Brain microvascular endothelial cell (primary cell): ENCODE measurements around the gene CDKN2D.
"Not testable (repeated sequence)": the region's sequence is repeated elsewhere in the genome, so short reads cannot be mapped to it uniquely, and the experiment has no call there.

ENCODE experiments used
- DNase-seq: peaks from one replicate; pipeline ENCODE4 v3.0.0-alpha.2; 2020
- H3K27ac ChIP-seq: fragments of 250-450 bp; sonication (Bioruptor Pico); 2 replicates; pipeline ENCODE4 v1.5.1; 2020; ENCODE audit warnings: mild to moderate bottlenecking, moderate library complexity
- H3K27me3 ChIP-seq: fragments of 250-450 bp; sonication (Bioruptor Pico); replicated peaks from 2 replicates; pipeline ENCODE4 v1.5.1; 2020; ENCODE audit warnings: mild to moderate bottlenecking
- H3K36me3 ChIP-seq: fragments of 250-450 bp; sonication (Bioruptor Pico); replicated peaks from 2 replicates; pipeline ENCODE4 v1.5.1; 2020; ENCODE audit warnings: mild to moderate bottlenecking
- H3K4me3 ChIP-seq: 2 replicates; pipeline ENCODE4 v1.5.1; 2011; ENCODE audit warnings: low read depth, mild to moderate bottlenecking, control low read depth, low read length, moderate library complexity
- CTCF ChIP-seq: IDR thresholded peaks from 2 replicates; pipeline ENCODE4 v1.5.1; 2011; ENCODE audit warnings: low read depth, mild to moderate bottlenecking, moderate library complexity, low read length, control low read depth, inconsistent platforms; ENCODE audit errors: missing control alignments
- in situ Hi-C: cut with HindIII; loops from 2 replicates; pipeline ENCODE4 v1.10.0; 2017; ENCODE audit warnings: low sequenced_read_pairs, low pct_ligation_motif_present

CDKN2D gene

GRCh38 chr19:10575011-10575716 lies 6.4 kb upstream of the CDKN2D start:
- Histone ChIP-seq H3K36me3 (no peaks in the 10 kb centered on the region), H3K27ac (no peak overlapping the region), H3K4me3 (no peak overlapping the region), H3K27me3 (no peaks in the 10 kb centered on the region)
- in situ Hi-C loops: no loop called here
- TF ChIP-seq CTCF: no peak
- DNase-seq: no peak

GRCh38 chr19:10574462-10574861 lies 5.7 kb upstream of the CDKN2D start:
- no peak overlapping the region for H3K4me3 ChIP-seq
- H3K27me3 ChIP-seq: no peaks in the 10 kb centered on the region
- no peaks in the 10 kb centered on the region for H3K36me3 ChIP-seq
- H3K27ac ChIP-seq: no peak overlapping the region
- in situ Hi-C loops: no loop called here
- no peak for DNase-seq
- TF ChIP-seq CTCF: no peak

- H3K27me3 ChIP-seq, in situ Hi-C loops, H3K27ac ChIP-seq, H3K36me3 ChIP-seq, H3K4me3 ChIP-seq, DNase-seq: not testable (repeated sequence)
Measured at GRCh38 chr19:10573793-10574192, 5.0 kb upstream of the CDKN2D start.

GRCh38 chr19:10568062-10568825 lies 535 bp downstream of the CDKN2D start:
- in situ Hi-C loops: no loop called here
- TF ChIP-seq CTCF: no peak
- Histone ChIP-seq H3K4me3 (peak overlapping the region; percentile 62), H3K36me3 (no peaks in the 10 kb centered on the region), H3K27me3 (no peaks in the 10 kb centered on the region), H3K27ac (no peak overlapping the region)
- no peak for DNase-seq

- in situ Hi-C loops: no loop called here
- Histone ChIP-seq H3K4me3 (peak overlapping the region; percentile 62), H3K27me3 (no peaks in the 10 kb centered on the region), H3K27ac (no peak overlapping the region), H3K36me3 (no peaks in the 10 kb centered on the region)
- no peak for TF ChIP-seq CTCF
- DNase-seq: no peak
Measured at GRCh38 chr19:10567656-10568055, 1.1 kb downstream of the CDKN2D start.

GRCh38 chr19:10566658-10567410 lies 1.9 kb downstream of the CDKN2D start:
- in situ Hi-C loops: no loop called here
- peak overlapping the region; percentile 34 for H3K27ac ChIP-seq

More at GRCh38 chr19:10566658-10567410, 1.9 kb downstream of the CDKN2D start:
- Histone ChIP-seq H3K27me3 (no peaks in the 10 kb centered on the region), H3K4me3 (no peak overlapping the region), H3K36me3 (no peaks in the 10 kb centered on the region)
- TF ChIP-seq CTCF: no peak
- no peak for DNase-seq
